ENCODE data around the gene CDK8.

Gene CDK8

GRCh38 chr13:26445092-26445491 is 191.2 kb downstream of the CDK8 start:
- DNase-seq (ENCODE audit: low read depth in 3 of 3) = no peak

GRCh38 chr13:26446751-26447150 is 192.8 kb downstream of the CDK8 start:
- DNase-seq (ENCODE audit: low read depth in 3 of 3) = no peak

DNA sequence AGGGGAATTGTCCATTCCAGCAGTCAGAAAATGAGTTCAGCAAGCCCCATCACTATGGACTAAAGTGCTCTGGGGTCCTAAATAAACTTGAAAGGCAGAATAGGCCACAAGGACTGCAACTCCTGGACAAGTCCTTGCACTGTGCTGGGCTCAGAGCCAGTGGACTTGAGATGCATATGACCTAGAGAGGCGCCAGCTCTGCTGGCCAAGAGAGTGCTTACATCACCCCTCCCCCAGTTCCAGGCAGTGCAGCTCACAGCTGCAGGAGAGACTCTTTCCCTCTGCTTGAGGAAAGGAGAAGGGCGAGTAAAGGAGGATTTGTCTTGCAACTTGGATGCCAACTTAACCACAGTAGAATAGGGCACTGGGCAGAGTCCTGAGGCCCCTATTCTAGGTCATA is 194.1 kb downstream of the CDK8 start:
- DNase-seq (ENCODE audit: low read depth in 3 of 3) = no peak

GRCh38 chr13:26449063-26449848 is 195.3 kb downstream of the CDK8 start:
- no peak for DNase-seq (ENCODE audit: low read depth in 3 of 3)
